BLaER1 (cell line): ENCODE measurements around the gene MTF2.

Experiments used
- H3K27ac ChIP-seq: shearing (Covaris generic); formaldehyde crosslinking; 2 replicates; pipeline ENCODE4 v1.8.1; 2022
- H3K27me3 ChIP-seq: shearing (Covaris generic); formaldehyde crosslinking; 2 replicates; pipeline ENCODE4 v1.8.1; 2022
- H3K36me3 ChIP-seq: shearing (Covaris generic); formaldehyde crosslinking; 2 replicates; pipeline ENCODE4 v1.8.1; 2022
- H3K4me1 ChIP-seq: shearing (Covaris generic); formaldehyde crosslinking; 2 replicates; pipeline ENCODE4 v1.8.1; 2022
- H3K4me2 ChIP-seq: shearing (Covaris generic); formaldehyde crosslinking; 2 replicates; pipeline ENCODE4 v1.8.1; 2022
- H3K4me3 ChIP-seq: shearing (Covaris generic); formaldehyde crosslinking; 2 replicates; pipeline ENCODE4 v1.8.1; 2022
- H3K9ac ChIP-seq: shearing (Covaris generic); formaldehyde crosslinking; 2 replicates; pipeline ENCODE4 v1.8.1; 2022
- H3K9me3 ChIP-seq: shearing (Covaris generic); formaldehyde crosslinking; 2 replicates; pipeline ENCODE4 v1.8.1; 2022
- H4K20me1 ChIP-seq: shearing (Covaris generic); formaldehyde crosslinking; 2 replicates; pipeline ENCODE4 v1.8.1; 2022
- Cebpa-rat ChIP-seq: shearing (Covaris generic); IDR thresholded peaks from 2 replicates; pipeline ENCODE4 v1.8.1; 2022

MTF2 gene

DNA sequence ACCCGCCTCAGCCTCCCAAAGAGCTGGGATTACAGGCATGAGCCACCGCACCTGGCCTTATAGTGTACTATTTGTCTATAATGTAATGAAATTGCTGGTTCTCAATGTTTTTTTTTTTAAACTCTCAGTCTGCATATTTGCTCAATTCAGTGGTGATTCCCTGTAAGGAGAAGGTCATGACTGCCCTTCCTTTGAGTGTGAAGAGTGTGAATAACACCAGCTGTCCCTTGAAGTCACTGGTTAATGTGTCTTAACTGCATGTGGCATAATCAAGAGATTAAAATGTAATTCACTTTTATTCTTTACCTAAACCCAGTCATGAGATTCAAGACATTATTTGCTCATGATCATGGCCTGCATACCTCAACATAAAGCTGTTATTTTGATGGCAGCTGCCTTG is 30.5 kb downstream of the MTF2 start:
- no peak for TF ChIP-seq Cebpa-rat
- H3K4me3 ChIP-seq: no peak overlapping the region
- no peak overlapping the region for H3K4me2 ChIP-seq

DNA sequence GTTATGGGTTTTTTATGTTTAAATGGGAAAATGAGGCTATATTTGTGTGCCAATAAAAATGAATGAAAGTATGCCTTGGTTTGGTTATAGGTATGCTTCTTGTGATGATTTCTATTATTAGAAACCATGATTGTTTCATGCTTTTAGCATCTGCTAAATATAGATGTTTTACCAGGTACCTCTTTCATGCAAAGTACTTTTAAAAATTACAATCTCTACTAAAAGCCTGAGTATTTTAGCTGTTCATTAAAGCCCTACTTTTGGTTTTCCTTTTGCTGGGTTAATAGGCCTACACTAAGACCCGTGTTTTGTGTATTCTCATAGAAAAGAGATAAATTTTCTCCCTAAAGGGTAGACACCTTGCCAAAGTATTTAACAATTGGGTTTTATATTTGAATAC is 32.0 kb downstream of the MTF2 start:
- H4K20me1 ChIP-seq: peaks cover 100% of the 10 kb centered on the region
- H3K36me3 ChIP-seq: peaks cover 90% of the 10 kb centered on the region
- H3K9ac ChIP-seq: no peak overlapping the region
- H3K27me3 ChIP-seq: no peaks in the 10 kb centered on the region
- H3K9me3 ChIP-seq: peaks cover 26% of the 10 kb centered on the region
- TF ChIP-seq Cebpa-rat: no peak
- no peaks in the 10 kb centered on the region for H3K4me1 ChIP-seq
- no peak overlapping the region for H3K27ac ChIP-seq
- no peak overlapping the region for H3K4me3 ChIP-seq
- H3K4me2 ChIP-seq: no peak overlapping the region

More for the DNA sequence above, 30.5 kb downstream of the MTF2 start:
- Histone ChIP-seq H3K9me3 (peaks cover 41% of the 10 kb centered on the region), H3K27ac (no peak overlapping the region), H4K20me1 (peaks cover 100% of the 10 kb centered on the region), H3K9ac (no peak overlapping the region), H3K4me1 (no peaks in the 10 kb centered on the region), H3K27me3 (no peaks in the 10 kb centered on the region), H3K36me3 (peaks cover 91% of the 10 kb centered on the region)

DNA sequence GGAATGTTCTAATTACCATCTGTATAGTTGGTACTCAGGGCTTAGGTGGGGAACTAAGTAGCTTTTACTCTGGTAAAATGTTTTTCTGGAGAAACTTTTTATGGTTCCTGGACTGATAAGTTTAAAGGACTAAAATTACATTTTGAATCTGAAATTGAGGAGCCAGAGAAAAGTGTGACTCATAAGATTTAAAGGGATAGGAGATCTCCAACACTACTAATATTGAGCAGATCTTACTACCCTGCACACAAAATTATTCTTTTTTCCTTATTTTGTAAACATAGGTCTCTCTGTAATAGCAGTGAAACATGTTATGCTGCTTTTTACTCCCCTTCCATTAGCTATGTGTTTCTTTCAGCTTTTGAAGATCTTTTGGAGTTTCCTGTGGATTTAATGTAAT is 32.5 kb downstream of the MTF2 start:
- H3K4me1 ChIP-seq: no peaks in the 10 kb centered on the region
- H3K9me3 ChIP-seq: peaks cover 21% of the 10 kb centered on the region
- no peak overlapping the region for H3K4me3 ChIP-seq
- no peaks in the 10 kb centered on the region for H3K27me3 ChIP-seq
- peaks cover 90% of the 10 kb centered on the region for H3K36me3 ChIP-seq
- no peak for TF ChIP-seq Cebpa-rat
- H3K27ac ChIP-seq: no peak overlapping the region
- peaks cover 100% of the 10 kb centered on the region for H4K20me1 ChIP-seq
- H3K9ac ChIP-seq: no peak overlapping the region
- no peak overlapping the region for H3K4me2 ChIP-seq

DNA sequence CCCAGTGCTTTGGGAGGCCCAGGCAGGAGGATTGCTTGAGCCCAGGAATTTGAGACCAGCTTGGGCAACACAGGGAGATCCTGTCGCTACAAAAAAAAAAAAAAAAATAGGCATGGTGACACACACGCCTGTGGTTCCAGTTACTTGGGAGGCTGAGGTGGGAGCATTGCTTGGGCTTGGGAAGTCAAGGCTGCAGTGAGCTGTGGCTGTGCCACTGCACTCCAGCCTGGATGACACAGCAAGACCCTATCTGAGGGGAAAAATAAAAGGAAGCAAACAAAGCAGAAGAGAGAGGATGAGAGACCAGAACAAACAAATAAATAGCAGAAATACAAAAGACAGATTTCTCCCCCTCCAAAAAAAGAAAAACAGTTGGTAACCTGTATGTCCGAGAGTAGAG is 34.0 kb downstream of the MTF2 start:
- no peak overlapping the region for H3K27ac ChIP-seq
- H3K36me3 ChIP-seq: peaks cover 90% of the 10 kb centered on the region
- H3K4me2 ChIP-seq: no peak overlapping the region
- peaks cover 6% of the 10 kb centered on the region; the same call in 1 of the 2 replicates for H3K9me3 ChIP-seq
- no peaks in the 10 kb centered on the region for H3K27me3 ChIP-seq
- H3K9ac ChIP-seq: no peak overlapping the region
- TF ChIP-seq Cebpa-rat: no peak
- H3K4me3 ChIP-seq: no peak overlapping the region
- peaks cover 98% of the 10 kb centered on the region for H4K20me1 ChIP-seq
- no peaks in the 10 kb centered on the region for H3K4me1 ChIP-seq

DNA sequence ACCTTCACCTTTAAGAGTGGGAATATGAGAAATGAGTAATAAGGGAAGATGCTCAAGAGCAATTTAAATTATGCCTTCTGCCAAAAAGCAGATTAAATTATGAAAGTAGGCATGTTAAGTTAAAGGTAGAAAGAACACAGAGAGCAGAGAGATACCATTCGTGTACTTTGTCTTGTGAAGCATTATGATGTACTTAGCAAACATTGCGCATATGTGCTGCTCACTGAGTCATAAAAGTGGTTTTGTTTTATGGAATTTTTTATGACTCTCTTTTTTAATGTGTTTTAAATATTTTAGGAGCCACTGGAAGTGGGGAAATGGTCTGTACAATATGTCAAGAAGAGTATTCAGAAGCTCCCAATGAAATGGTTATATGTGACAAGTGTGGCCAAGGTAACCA is 35.3 kb downstream of the MTF2 start:
- no peaks in the 10 kb centered on the region for H3K9me3 ChIP-seq
- H3K4me3 ChIP-seq: no peak overlapping the region
- H3K4me1 ChIP-seq: no peaks in the 10 kb centered on the region
- H3K4me2 ChIP-seq: no peak overlapping the region
- H3K27ac ChIP-seq: no peak overlapping the region
- H4K20me1 ChIP-seq: peaks cover 98% of the 10 kb centered on the region
- no peak for TF ChIP-seq Cebpa-rat
- H3K36me3 ChIP-seq: peaks cover 91% of the 10 kb centered on the region
- no peaks in the 10 kb centered on the region for H3K27me3 ChIP-seq
- H3K9ac ChIP-seq: no peak overlapping the region

DNA sequence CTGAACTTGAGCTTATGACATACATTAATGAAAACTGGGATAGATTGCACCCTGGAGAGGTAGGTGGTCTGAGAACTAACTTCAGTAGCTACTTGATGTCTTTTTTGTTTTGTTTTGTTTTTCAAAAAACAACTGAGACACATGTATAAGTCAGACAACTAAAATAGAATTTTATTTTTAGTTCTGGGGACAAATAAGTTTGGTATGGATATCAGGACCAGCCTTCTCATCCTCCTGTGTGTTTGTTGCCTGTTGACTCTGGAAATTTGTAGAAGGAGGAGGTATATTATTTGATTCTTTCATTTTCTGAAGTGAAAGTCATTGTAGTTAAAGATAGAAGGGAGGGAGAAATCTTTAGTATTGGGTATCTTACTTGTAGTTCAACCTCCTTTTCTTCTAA is 41.5 kb downstream of the MTF2 start:
- Histone ChIP-seq H3K36me3 (peaks cover 80% of the 10 kb centered on the region), H3K27me3 (no peaks in the 10 kb centered on the region), H3K9ac (no peak overlapping the region), H3K9me3 (no peaks in the 10 kb centered on the region), H3K27ac (no peak overlapping the region), H4K20me1 (peaks cover 72% of the 10 kb centered on the region), H3K4me3 (no peak overlapping the region), H3K4me2 (no peak overlapping the region), H3K4me1 (no peaks in the 10 kb centered on the region)
- TF ChIP-seq Cebpa-rat: no peak

DNA sequence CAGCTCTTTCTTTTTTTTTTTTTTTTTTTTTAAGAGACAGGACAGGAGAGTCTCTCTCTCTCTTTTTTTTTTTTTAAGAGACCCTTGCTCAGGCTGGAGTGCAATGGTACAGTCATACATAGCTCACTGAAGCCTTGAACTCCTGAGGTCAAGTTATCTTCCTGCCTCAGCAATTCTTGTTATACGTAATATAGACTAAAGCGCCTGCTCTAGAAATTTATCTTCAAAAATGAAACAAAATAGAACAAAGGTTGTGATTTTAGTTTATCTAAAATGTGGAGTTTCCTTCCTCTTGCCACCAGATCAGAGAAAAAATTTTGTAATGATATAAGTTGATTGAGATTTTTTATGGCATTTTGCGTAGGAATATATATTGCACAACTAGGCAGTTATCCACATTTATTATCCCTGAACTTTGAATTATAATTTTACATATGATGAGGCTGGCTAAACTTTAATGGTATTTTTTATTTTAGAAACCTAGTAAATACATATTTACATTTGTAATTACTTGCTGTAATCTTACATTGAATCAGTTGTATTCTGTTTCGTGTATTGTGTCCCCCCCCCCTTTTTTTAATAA is 44.2 kb downstream of the MTF2 start:
- TF ChIP-seq Cebpa-rat: no peak
- peaks cover 74% of the 10 kb centered on the region for H3K36me3 ChIP-seq
- no peak overlapping the region for H3K4me2 ChIP-seq
- no peaks in the 10 kb centered on the region for H3K4me1 ChIP-seq
- H3K27me3 ChIP-seq: no peaks in the 10 kb centered on the region
- no peak overlapping the region for H3K9ac ChIP-seq
- H3K4me3 ChIP-seq: no peak overlapping the region
- H3K27ac ChIP-seq: no peak overlapping the region
- peaks cover 61% of the 10 kb centered on the region for H4K20me1 ChIP-seq
- no peaks in the 10 kb centered on the region for H3K9me3 ChIP-seq

DNA sequence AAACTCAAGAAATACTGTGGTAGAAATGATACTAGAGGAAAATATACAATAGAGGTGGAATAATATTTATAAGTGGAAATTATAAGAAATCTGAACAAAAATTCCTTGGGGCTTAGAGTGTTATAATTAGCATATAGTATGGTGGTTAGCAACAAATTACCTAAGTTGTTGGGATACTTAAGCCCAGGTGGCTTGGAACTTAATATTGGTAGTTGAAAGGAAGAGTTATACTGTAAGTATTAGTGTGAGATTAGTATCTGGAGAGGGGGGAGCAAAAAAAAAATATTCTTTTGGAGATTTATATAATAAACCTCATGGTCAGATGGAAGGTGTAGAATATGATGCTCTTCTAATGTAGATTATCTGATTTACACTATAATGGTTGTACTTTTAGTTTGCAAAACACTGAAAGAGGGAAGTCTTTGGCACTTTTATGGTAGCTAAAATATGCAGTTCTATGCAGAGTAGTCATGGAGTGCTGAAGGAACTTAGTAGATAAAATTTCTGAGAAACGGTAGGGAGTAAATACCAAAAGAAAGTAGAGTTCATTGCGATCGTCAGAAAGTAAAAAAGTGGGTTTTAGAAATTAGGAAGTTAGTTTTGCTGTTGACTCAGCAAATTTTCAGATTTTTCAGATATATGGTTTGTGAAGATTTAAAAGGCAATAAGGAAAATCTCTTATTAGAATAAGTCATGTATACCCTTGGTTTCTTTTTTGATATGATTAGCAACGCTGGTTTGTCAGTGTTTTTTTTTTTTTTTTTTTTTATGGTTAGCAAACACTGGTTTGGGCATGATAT is 45.7 kb downstream of the MTF2 start:
- no peaks in the 10 kb centered on the region for H3K9me3 ChIP-seq
- no peak for TF ChIP-seq Cebpa-rat
- H3K4me1 ChIP-seq: no peaks in the 10 kb centered on the region
- no peak overlapping the region for H3K4me3 ChIP-seq
- H3K27ac ChIP-seq: no peak overlapping the region
- H3K27me3 ChIP-seq: no peaks in the 10 kb centered on the region
- no peak overlapping the region for H3K9ac ChIP-seq
- H3K36me3 ChIP-seq: peaks cover 74% of the 10 kb centered on the region
- peaks cover 46% of the 10 kb centered on the region for H4K20me1 ChIP-seq
- H3K4me2 ChIP-seq: no peak overlapping the region

DNA sequence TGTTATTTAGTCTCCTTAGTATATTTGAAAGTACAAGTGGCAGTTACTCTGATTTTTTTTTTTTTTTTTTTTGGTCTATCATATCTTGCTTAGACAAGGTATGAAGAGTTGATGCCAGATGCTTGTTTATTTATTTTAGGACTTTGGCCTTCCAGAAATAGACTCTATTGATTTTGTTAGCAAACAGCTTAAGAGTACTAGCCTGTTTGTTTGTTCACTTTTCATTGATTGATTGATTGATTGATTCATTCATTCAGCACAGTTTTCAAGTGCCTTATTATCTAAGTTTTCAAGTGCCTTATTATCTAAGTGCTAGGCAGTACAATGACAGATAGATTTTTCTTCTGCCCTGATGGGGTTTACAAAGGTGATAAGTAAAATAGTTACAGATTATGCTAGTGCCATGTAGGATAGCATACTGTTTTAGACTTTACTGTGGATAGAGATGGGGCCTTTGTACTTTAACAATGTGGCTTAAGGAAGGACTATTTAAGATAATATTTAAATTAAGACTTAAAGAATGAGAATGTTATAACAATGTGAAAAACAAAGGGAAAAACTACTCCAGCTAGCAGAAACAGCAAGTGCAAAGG is 50.5 kb downstream of the MTF2 start:
- Histone ChIP-seq H3K4me3 (no peak overlapping the region), H3K4me2 (no peak overlapping the region), H3K4me1 (no peaks in the 10 kb centered on the region), H3K36me3 (peaks cover 89% of the 10 kb centered on the region), H3K9me3 (no peaks in the 10 kb centered on the region), H3K9ac (no peak overlapping the region), H4K20me1 (peaks cover 51% of the 10 kb centered on the region), H3K27ac (no peak overlapping the region), H3K27me3 (no peaks in the 10 kb centered on the region)
- TF ChIP-seq Cebpa-rat: no peak

DNA sequence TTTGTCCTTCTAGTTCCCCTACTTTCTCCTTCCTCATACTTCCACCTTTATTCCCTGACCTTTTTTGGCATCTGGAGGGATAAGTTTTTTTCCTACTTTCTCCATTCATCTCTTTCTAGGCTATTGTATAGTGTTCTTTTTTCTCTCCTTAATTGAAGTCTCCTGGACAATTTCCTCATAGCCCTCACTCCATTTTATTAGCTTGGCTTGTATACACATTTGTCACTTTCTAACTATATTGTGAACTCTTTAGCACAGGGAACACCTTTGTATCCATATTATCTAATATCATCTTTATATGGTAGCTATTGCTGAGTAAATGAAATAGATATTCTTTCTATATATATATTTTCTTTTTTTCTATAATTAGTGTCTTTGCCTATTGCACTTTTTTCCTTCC is 53.6 kb downstream of the MTF2 start:
- Histone ChIP-seq H3K4me2 (no peak overlapping the region), H3K27ac (no peak overlapping the region), H3K9me3 (no peaks in the 10 kb centered on the region), H3K36me3 (peaks cover 97% of the 10 kb centered on the region), H3K4me1 (no peaks in the 10 kb centered on the region), H3K4me3 (no peak overlapping the region), H3K9ac (no peak overlapping the region), H3K27me3 (no peaks in the 10 kb centered on the region), H4K20me1 (peaks cover 45% of the 10 kb centered on the region)
- TF ChIP-seq Cebpa-rat: no peak
